Heart right ventricle (tissue), 16 donors: ENCODE measurements around the gene FBXO21. TPM values are rescaled to one million over a fixed set of nuclear protein-coding genes. Genes with fewer than 3 reads are reported as not detected.

Experiments
- ATAC-seq, 8 donors: fragments of 200-7000 bp; cut with Tn5 transposase; one replicate each; pipeline ENCODE4 v1.9.1; 2020; ENCODE audit warnings: mild to moderate bottlenecking in 8 of 8, moderate library complexity in 8 of 8, moderate number of reproducible peaks in 1 of 8
- DNase-seq, 2 donors: peaks; one replicate each; pipeline ENCODE4 v3.0.0-alpha.2; 2020
- H3K27ac ChIP-seq, 10 donors: fragments of 200-600 bp; sonication (generic) in 2 of 10; one replicate each; pipeline versions ENCODE4 v1.5.0 to v1.8.0; 2020 to 2022; ENCODE audit warnings: mild to moderate bottlenecking in 3 of 10
- H3K27me3 ChIP-seq, 7 donors: fragments of 200-600 bp; one replicate each; pipeline ENCODE4 v1.8.0; 2021 to 2022; ENCODE audit warnings: mild to moderate bottlenecking in 2 of 7
- H3K36me3 ChIP-seq, 9 donors: fragments of 200-600 bp; sonication (generic) in 1 of 9; one replicate each; pipeline versions ENCODE4 v1.5.0 to v1.8.0; 2020 to 2022; ENCODE audit warnings: mild to moderate bottlenecking in 2 of 9
- H3K4me1 ChIP-seq, 9 donors: fragments of 200-600 bp; sonication (generic) in 1 of 9; one replicate each; pipeline versions ENCODE4 v1.5.0 to v1.8.0; 2020 to 2022; ENCODE audit warnings: mild to moderate bottlenecking in 4 of 9
- H3K4me3 ChIP-seq, 10 donors: fragments of 200-600 bp; sonication (generic) in 2 of 10; one replicate each; pipeline versions ENCODE4 v1.5.0 to v1.8.0; 2020 to 2022; ENCODE audit warnings: mild to moderate bottlenecking in 7 of 10, moderate library complexity in 2 of 10
- H3K9me3 ChIP-seq, 11 donors: fragments of 200-600 bp in 10 of 11; sonication (generic) in 2 of 11; one replicate each; pipeline versions ENCODE4 v1.5.0 to v1.8.0; 2013 to 2022; ENCODE audit warnings: mild to moderate bottlenecking in 2 of 11, control low read depth in 1 of 11, moderate library complexity in 1 of 11
- WGBS, 2 donors: extraction: QIAGEN DNeasy Blood & Tissue Kit; methylation state at CpG; one replicate each; pipeline ENCODE4 v1.1.7; 2013; ENCODE audit warnings: inconsistent platforms in 1 of 2; 5-methylcytosine and 5-hydroxymethylcytosine counted together
- intact Hi-C, 10 donors: fragments of 100-400 bp; cut with DNase I; formaldehyde crosslinking; loops; one replicate each; pipeline versions ENCODE4 v1.11.1 to v1.14.2; 2022
- polyA plus RNA-seq, 2 donors: library from polyadenylated mRNA; stranded (reverse); fragments of 200-250 nt; gene quantifications; one replicate each; pipeline ENCODE4 v1.2.3, GENCODE V29; 2013
- total RNA-seq, 10 donors: library from RNA; stranded (reverse); fragmentation: NEBNext Ultra II Directional in 3 of 10; extraction: Animal tissue kit (Norgen Biotek cat#: 25700) in 3 of 10; gene quantifications; one replicate each; pipeline versions ENCODE4 v1.2.1 to v1.2.4, GENCODE V29; 2021 to 2023
- TF ChIP-seq, protein P1 (sequence below), 9 donors: fragments of 200-600 bp; sonication (generic) in 2 of 9; IDR thresholded peaks; one replicate each; pipeline versions ENCODE4 v1.5.0 to v1.8.0; 2021 to 2022; ENCODE audit warnings: antibody characterized with exemption in 9 of 9, mild to moderate bottlenecking in 5 of 9, moderate library complexity in 1 of 9
- donor health status: Arrhythmogenic right ventricular cardiomyopathy.
- donor health status: ischemic (EF 13 %, LVEDD 7.1; RV severe dilation, severe dysfunction).
- donor health status: healthy with polysubstance abuse.
- donor health status: DM: no; HTN: yes; CAD: no.
- donor health status: DM: no; HTN: no; CAD: no.
- donor health status: ischemic (EF 25% LVEDD 6.9; RV normal size, moderate dysfunction).
- donor health status: ischemic (EF 25% LVEDD 5.7; RV mildly dilated, moderate dysfunction).
- donor health status: healthy.
- donor health status: DM: yes; HTN: yes; CAD: no.
- donor health status: Ischemic cardiomyopathy.
- donor health status: ischemic (EF 35%, LVEDD 5.7; RV mildly dilated, moderate dysfunction).
- donor health status: nonischemic (EF 11% LVEDD 7.7; RV severe dilation, severe dysfunction).
- donor health status: DM: yes; HTN: yes; CAD: no.
- donor health status: PGD.
- donor health status: ischemic (EF 29% LVEDD 5.4; RV normal size, mild dysfunction).
- donor health status: nonischemic (EF 23%, LVEDD 6.1; RV moderate dilation, normal function).

FBXO21 gene
- total and polyA plus RNA-seq, 12 donors = 10.2 to 75.1 (median 47.6) TPM

- H3K27me3 ChIP-seq = peaks cover 0 to 26% (median 10%) of the 10 kb centered on the region in 7 donors
- intact Hi-C loops = loop anchor here in 2 of 10 donors (10.0 kb wide), 2 partner anchors 49 to 59 kb away; no protein-coding TSS in a partner anchor
- H3K4me3 ChIP-seq = no peak overlapping the region
- TF ChIP-seq, protein P1, sequence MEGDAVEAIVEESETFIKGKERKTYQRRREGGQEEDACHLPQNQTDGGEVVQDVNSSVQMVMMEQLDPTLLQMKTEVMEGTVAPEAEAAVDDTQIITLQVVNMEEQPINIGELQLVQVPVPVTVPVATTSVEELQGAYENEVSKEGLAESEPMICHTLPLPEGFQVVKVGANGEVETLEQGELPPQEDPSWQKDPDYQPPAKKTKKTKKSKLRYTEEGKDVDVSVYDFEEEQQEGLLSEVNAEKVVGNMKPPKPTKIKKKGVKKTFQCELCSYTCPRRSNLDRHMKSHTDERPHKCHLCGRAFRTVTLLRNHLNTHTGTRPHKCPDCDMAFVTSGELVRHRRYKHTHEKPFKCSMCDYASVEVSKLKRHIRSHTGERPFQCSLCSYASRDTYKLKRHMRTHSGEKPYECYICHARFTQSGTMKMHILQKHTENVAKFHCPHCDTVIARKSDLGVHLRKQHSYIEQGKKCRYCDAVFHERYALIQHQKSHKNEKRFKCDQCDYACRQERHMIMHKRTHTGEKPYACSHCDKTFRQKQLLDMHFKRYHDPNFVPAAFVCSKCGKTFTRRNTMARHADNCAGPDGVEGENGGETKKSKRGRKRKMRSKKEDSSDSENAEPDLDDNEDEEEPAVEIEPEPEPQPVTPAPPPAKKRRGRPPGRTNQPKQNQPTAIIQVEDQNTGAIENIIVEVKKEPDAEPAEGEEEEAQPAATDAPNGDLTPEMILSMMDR (IDR thresholded peaks at IDR 0.05) = no peak
- H3K9me3 ChIP-seq = peaks cover 0 to 14% (median 9%) of the 10 kb centered on the region in 11 donors
- H3K27ac ChIP-seq = peak overlapping the region in 6 of 10 donors; percentile 3 to 40 (median 22)
- WGBS, 2 donors = 32 to 40% methylated on average over 18 of the region's 18 CpGs
- H3K36me3 ChIP-seq = no peaks in the 10 kb centered on the region
- H3K4me1 ChIP-seq = peaks cover 0 to 69% (median 39%) of the 10 kb centered on the region in 9 donors
- no peak for DNase-seq
- peak in 1 of 8 donors; percentile 18 for ATAC-seq
Observed at GRCh38 chr12:117093918-117094630, 96.2 kb downstream of the FBXO21 start.

- 73 to 78% methylated on average over 11 of the region's 11 CpGs for WGBS, 2 donors
- intact Hi-C loops = loop anchor here in 2 of 10 donors (10.0 kb wide), 2 partner anchors 49 to 59 kb away; no protein-coding TSS in a partner anchor
- TF ChIP-seq, protein P1 (IDR thresholded peaks at IDR 0.05) = no peak
- Histone ChIP-seq H3K4me1 (peaks cover 0 to 64% (median 35%) of the 10 kb centered on the region in 9 donors), H3K36me3 (no peaks in the 10 kb centered on the region), H3K4me3 (no peak overlapping the region), H3K9me3 (peaks cover 0 to 16% (median 10%) of the 10 kb centered on the region in 11 donors), H3K27me3 (peaks cover 0 to 20% (median 4%) of the 10 kb centered on the region in 7 donors), H3K27ac (peak overlapping the region in 5 of 10 donors; percentile 9 to 40 (median 28))
- DNase-seq (no peak), ATAC-seq (no peak)
Observed at GRCh38 chr12:117093431-117093830, 96.8 kb downstream of the FBXO21 start.

DNA sequence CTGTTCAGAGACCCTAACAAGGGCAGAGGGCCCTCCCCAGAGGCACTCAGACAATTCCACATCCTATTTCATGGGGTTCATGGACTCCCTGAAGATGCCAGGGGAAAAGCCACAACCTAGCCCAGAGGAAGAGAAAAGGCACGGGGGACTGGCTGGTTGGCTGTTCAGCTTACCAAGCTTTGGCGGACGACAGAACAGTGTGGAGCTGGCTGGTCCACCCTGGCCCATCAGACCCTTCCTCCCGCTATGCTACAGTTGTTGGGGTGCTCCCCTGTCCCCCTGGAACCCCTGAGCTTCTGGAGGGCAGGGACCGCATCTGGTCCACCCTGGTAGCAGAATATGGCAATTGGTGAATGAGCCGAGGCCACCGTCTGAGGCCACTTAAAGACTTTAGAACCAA lies 97.4 kb downstream of the FBXO21 start:
- peak overlapping the region in 3 of 10 donors; percentile 28 to 40 (median 34) for H3K27ac ChIP-seq
- ATAC-seq = peak in 1 of 8 donors; percentile 24
- no peak overlapping the region for H3K4me3 ChIP-seq
- H3K27me3 ChIP-seq = peaks cover 0 to 15% (median 0%) of the 10 kb centered on the region in 7 donors
- intact Hi-C loops = loop anchor here in 2 of 10 donors (10.0 kb wide), 2 partner anchors 48 to 58 kb away; no protein-coding TSS in a partner anchor
- TF ChIP-seq, protein P1 (IDR thresholded peaks at IDR 0.05) = no peak
- WGBS, 2 donors = 91 to 93% methylated on average over 7 of the region's 7 CpGs
- no peak for DNase-seq
- peaks cover 0 to 64% (median 30%) of the 10 kb centered on the region in 9 donors for H3K4me1 ChIP-seq
- H3K9me3 ChIP-seq = peaks cover 0 to 16% (median 10%) of the 10 kb centered on the region in 11 donors
- H3K36me3 ChIP-seq = no peaks in the 10 kb centered on the region

DNA sequence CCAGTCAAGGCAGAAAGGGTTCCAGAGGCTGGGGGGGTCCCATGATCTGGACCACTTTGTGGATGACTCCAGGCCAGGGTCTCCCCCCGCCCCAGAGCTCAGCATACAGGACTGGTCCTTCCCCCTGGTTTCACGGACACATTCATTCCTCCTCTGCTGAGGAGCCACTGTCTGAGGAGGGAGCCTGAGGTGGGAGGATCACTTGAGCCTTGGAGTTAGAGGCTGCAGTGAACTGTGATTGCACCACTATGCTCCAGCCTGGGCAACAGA lies 97.8 kb downstream of the FBXO21 start:
- ATAC-seq (no peak), DNase-seq (no peak)
- Histone ChIP-seq H3K36me3 (no peaks in the 10 kb centered on the region), H3K27me3 (peaks cover 0 to 10% (median 0%) of the 10 kb centered on the region in 7 donors), H3K4me1 (peaks cover 0 to 64% (median 27%) of the 10 kb centered on the region in 9 donors), H3K27ac (no peak overlapping the region), H3K4me3 (no peak overlapping the region), H3K9me3 (peaks cover 0 to 16% (median 10%) of the 10 kb centered on the region in 11 donors)
- 79 to 90% methylated on average over 2 of the region's 2 CpGs for WGBS, 2 donors
- TF ChIP-seq, protein P1 (IDR thresholded peaks at IDR 0.05) = no peak
- intact Hi-C loops = loop anchor here in 2 of 10 donors (10.0 kb wide), 2 partner anchors 48 to 58 kb away; no protein-coding TSS in a partner anchor

Other genes starting within 250 kb of the FBXO21 start
- gene TESC, start 91.1 kb downstream of the FBXO21 start, total RNA-seq = 100 to 1,000 TPM in 2 of 10 donors, 10 to 100 TPM in 8; 37.3 to 122 (median 62.8) TPM
- gene TESC, start 91.1 kb downstream of the FBXO21 start, polyA plus RNA-seq = 10 to 100 TPM; 63.9 to 83.2 TPM
- gene NOS1, start 171.2 kb upstream of the FBXO21 start, total RNA-seq = 1 to 10 TPM in 1 of 10 donors, under 1 TPM in 9; 0.22 to 2.8 (median 0.50) TPM
- gene NOS1, start 171.2 kb upstream of the FBXO21 start, polyA plus RNA-seq = under 1 TPM in 1 of 2 donors, not detected in 1; 0.01 TPM